GM10266 (cell line): Measurements from ENCODE around the gene UBQLNL.

Experiments used
- DNase-seq: peaks from one replicate; pipeline ENCODE4 v3.0.0; 2012; ENCODE audit errors: extremely low spot score
- TF ChIP-seq, protein P1 (sequence below): IDR thresholded peaks from 2 replicates; pipeline ENCODE4 v1.5.1; 2012; ENCODE audit warnings: mild to moderate bottlenecking, low read depth; ENCODE audit not compliant: control insufficient read depth, insufficient read depth; ENCODE audit errors: missing control alignments

Gene UBQLNL

DNA sequence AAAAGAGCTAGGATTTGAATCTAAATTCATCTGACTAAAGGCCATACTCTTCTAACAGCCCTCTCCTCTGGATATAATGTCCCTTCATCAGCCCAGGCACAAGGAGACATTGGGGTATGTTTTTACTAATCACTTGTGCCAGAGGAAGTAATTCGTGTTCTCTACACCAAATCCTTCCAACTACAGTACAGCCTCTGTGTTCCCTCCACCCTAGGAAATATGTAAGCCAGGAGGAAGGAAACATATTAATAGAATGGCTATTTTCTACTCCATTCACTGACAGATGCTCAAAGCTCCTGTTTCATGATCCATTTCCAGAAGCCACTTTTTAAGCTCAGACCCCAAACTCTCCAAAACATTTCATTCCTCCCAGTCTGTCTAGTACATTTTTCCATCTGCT lies 12.0 kb upstream of the UBQLNL start:
- TF ChIP-seq, protein P1, sequence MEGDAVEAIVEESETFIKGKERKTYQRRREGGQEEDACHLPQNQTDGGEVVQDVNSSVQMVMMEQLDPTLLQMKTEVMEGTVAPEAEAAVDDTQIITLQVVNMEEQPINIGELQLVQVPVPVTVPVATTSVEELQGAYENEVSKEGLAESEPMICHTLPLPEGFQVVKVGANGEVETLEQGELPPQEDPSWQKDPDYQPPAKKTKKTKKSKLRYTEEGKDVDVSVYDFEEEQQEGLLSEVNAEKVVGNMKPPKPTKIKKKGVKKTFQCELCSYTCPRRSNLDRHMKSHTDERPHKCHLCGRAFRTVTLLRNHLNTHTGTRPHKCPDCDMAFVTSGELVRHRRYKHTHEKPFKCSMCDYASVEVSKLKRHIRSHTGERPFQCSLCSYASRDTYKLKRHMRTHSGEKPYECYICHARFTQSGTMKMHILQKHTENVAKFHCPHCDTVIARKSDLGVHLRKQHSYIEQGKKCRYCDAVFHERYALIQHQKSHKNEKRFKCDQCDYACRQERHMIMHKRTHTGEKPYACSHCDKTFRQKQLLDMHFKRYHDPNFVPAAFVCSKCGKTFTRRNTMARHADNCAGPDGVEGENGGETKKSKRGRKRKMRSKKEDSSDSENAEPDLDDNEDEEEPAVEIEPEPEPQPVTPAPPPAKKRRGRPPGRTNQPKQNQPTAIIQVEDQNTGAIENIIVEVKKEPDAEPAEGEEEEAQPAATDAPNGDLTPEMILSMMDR: no peak
- DNase-seq: no peak

DNA sequence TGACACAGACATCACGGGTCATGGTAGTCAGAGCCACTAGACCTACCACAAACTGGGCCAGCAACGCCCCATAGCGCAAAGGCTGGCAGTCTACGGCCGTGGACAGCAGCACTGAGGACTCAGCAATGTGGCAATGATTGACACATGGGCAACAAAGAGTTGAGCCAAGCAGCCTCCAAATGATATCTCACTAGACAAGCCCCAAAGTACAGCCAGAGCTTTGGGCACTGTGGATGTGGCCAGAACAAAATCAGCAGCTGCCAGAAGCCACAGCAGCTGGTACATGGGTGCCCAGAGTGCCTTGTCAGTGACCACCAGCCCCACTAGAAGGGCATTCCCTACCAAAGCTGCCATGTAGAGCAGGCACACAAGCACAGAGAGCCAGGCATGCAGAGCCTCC lies 11.2 kb upstream of the UBQLNL start:
- no peak for DNase-seq
- TF ChIP-seq, protein P1: no peak

DNA sequence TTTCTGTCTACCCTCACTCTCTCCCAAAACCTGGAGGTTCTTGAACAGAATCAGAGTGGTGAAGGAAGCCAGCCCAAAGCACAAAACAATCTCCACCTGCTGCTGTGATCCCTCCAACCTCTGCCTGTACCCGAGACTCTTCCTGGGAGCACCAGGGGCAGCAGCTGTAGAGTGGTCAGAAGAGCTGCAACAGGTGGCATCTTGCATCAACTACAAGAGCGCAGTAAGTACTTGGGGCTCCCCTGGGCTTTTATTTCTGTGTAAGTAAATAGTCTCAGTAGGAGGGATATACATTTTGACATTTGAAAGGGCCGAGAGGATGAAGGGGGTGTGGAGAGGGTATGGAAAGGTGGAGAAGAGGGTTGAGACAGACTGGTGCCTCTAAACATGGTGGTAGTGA lies 8.3 kb upstream of the UBQLNL start:
- TF ChIP-seq, protein P1: no peak

DNA sequence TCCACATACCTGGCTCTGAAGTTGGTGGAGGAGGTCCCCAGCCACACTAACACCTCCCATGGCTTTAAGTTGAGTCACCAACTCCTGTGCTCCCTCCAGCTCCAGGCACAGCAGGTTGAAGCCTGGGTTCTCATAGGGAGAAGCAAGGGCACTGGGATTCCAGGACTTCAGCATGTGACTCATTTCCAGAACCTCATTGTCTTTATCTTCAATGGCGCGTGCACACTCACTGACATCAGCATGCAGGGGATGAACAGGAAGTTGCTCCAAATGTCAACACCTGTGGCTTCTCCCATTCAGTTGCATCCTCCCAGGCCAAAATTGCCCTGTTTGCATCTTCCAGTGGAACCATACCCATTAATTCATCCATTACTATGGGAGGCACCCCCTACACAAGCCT lies 5.8 kb upstream of the UBQLNL start:
- TF ChIP-seq, protein P1: no peak

More for the DNA sequence above, 8.3 kb upstream of the UBQLNL start:
- no peak for DNase-seq

DNA sequence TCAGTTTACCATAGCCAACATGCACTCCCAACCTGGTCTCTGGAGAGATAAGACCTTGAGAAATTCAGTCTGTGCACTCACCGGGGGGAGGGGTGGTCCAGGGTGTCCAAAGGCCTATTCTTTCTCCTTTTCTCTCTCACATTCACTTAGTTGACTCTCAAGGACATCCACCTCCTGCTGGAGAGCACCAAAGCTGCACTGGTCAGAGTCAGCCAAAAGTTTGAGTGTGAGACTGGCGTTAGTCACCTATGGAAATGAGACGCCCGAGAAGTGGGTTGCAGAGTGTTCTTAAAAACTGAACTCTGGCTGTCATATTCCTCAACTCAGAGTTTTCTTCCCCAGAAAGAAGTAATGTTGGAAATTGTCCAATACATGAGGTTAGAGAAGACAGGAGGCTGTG lies 5.0 kb upstream of the UBQLNL start:
- TF ChIP-seq, protein P1: no peak
- DNase-seq: no peak

More for the DNA sequence above, 5.8 kb upstream of the UBQLNL start:
- DNase-seq: no peak

DNA sequence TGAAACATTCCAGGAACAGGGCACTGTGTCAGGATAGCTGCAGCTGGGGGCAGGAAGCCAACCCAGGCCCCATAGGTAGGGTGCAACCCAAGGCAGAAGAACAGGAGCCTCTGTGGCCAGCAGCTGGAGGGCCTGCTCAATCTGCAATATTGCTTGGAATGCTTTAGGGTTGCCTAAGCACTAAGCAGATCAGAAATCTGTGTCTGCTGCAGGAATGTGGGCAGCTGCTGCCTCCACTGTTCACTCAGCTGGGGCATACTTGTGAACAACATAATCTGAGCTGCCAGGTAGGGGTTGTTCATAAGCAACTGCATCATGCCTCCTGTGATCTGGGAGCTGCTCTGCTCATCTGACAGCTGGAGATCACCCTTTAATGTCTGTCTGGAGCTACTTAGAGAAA lies 1.7 kb downstream of the UBQLNL start:
- TF ChIP-seq, protein P1: no peak
- no peak for DNase-seq

DNA sequence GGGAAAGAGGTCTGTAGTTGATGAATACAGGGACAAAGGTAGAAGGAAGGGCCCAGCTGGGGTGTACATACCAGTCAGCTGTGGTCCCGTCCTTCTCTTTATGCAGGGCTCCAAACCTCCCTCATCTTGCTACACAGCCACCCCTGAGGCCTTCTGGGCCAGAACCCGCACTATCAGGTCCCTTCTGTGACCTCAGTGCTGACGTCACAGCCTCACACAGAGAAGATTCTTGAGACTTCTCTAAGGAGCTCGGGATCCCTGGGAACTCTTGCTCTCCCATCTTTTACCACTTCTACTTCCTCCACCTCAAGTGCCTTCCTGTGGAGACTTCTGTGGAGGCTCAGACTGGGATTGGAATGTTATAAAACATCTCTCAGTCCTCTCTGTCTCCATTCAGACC lies 6.7 kb downstream of the UBQLNL start, which contains the start of gene UBQLN3:
Gene UBQLN3 (minus strand): TSS at position 155 of the 400 bp plus-strand sequence. CDS start 399 bp downstream, outside the sequence.
- TF ChIP-seq, protein P1: no peak
- DNase-seq: no peak
